ENCODE data around the gene TAF11L2.
"Not testable (repeated sequence)": the region's sequence is repeated elsewhere in the genome, so short reads cannot be mapped to it uniquely, and the experiment has no call there.

The TAF11L2 gene

DNA sequence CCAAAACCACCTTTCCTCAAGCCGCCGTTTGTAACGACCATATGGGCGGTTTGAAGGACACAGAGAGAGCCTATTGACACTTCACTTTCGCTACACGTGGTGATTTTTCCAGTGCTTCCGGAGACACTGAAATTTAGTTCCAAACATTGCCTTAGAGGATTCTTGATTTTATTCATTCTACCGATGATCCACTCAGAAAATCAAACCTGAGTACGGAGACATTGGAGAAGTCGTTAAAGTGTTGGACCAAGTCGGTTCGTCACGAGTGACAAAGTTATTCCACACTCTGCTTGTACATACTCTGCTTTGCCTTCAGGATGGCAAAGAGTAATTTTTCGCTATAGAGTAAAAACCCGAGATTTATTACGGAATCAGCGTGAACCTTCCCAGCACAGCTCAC lies 28.5 kb downstream of the TAF11L2 start:
- DNase-seq (ENCODE audit: low read depth), result not testable (repeated sequence)

- not testable (repeated sequence) for DNase-seq (ENCODE audit: low read depth)
Observed at GRCh38 chr5:17528369-17528768, 30.3 kb downstream of the TAF11L2 start, which contains the start of gene TAF11L6. TAF11L6 (plus strand) TSS chr5:17528669.
